GM19452 (cell line): ENCODE data around the gene EHMT1.
"Not testable (repeated sequence)": the region's sequence is repeated elsewhere in the genome, so short reads cannot be mapped to it uniquely, and the experiment has no call there.

Source experiments
- ATAC-seq: cut with Tn5 transposase; IDR thresholded peaks from one replicate; pipeline ENCODE4 v1.9.1; 2021; ENCODE audit not compliant: unreplicated experiment

The EHMT1 gene

GRCh38 chr9:137590469-137591383, 28.1 kb upstream of the EHMT1 start, which contains the start of gene ZMYND19:
Gene ZMYND19 (minus strand): TSS chr9:137590512. CDS start chr9:137590263, 249 bp downstream.
- ATAC-seq: peak; percentile 86

DNA sequence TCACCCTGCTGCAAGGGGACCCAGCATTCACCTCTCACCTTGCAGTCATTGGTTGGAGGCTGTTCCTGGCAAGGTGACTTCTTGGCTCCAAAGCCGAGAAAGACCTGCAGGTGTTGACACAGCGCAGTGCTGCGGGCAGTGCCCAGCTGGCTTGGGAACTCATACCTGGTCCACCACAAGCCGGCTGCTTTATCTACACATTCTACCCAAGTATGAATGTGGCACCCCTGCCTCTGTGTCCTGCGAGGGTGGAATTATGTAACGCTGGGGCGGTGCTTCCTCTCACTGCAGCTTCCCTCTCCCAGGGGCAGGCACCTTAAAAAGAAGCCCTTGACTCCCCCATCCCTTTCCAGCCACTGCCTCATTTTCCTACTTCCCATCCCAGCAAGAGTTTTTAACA, 26.0 kb upstream of the EHMT1 start:
- ATAC-seq: no peak

- ATAC-seq: no peak
Measured at GRCh38 chr9:137593176-137593575, 25.6 kb upstream of the EHMT1 start.

DNA sequence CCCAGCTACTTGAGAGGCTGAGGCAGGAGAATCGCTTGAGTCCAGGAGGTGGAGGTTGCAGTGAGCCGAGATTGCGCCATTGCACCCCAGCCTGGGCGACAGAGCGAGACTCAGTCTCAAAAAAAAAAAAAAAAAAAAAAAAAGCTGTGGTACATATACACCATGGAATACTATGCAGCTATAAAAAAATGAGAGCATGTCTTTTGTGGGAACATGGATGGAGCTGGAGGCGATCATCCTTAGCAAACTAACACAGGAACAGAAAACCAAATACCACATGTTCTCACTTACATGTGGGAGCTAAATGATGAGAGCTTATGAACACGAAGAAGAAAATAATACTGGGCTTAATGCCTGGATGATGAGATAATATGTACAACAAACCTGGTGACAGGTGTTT, 22.2 kb upstream of the EHMT1 start:
- ATAC-seq: not testable (repeated sequence)

DNA sequence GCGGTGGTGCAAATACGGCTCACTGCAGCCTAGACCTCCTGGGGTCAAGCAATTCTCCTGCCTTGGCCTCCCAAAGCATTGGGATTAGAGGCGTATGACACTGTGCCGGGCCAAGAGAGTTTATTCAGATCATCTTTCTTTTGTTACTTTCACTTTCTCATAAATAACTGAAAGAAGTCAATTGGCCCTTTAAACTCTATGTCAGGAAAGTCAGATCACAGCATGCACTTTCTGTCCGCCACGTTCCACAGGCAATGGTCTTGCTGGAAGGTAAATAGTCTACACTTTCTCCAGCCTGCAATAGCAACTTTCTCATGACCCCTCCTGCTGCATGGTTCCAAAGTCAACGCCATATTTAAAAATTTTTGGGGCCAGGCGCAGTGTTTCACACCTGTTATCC, 19.9 kb upstream of the EHMT1 start:
- ATAC-seq: no peak

- ATAC-seq: no peak
Measured at GRCh38 chr9:137602661-137603060, 16.1 kb upstream of the EHMT1 start.

DNA sequence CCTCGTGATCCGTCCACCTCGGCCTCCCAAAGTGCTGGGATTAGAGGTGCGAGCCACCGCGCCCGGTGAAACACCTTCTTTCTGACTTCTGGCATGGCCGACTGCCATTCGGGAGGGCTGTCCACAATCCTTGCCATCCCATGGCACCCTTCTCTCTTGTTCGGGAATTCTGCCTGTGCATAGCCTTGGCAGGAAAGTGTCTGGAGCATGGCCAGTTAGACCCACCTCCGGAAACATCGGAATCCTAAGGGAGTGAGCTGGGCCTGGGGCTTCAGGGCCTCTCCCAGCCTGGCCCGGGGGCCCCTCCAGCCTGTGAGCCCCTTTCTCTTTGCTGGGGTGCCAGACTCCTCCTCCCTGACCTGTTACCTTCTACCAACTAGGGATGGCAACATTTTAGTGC, 14.9 kb upstream of the EHMT1 start:
- no peak for ATAC-seq

- ATAC-seq: no peak
Measured at GRCh38 chr9:137604345-137605086, 14.3 kb upstream of the EHMT1 start.

- ATAC-seq: peak; percentile 63
Measured at GRCh38 chr9:137605121-137606004, 13.4 kb upstream of the EHMT1 start, which contains the start of gene ARRDC1. Gene ARRDC1 (plus strand): TSS chr9:137605686. CDS start chr9:137605718, 32 bp downstream.

- peak; percentile 21 for ATAC-seq
Measured at GRCh38 chr9:137606005-137606621, 12.7 kb upstream of the EHMT1 start.

DNA sequence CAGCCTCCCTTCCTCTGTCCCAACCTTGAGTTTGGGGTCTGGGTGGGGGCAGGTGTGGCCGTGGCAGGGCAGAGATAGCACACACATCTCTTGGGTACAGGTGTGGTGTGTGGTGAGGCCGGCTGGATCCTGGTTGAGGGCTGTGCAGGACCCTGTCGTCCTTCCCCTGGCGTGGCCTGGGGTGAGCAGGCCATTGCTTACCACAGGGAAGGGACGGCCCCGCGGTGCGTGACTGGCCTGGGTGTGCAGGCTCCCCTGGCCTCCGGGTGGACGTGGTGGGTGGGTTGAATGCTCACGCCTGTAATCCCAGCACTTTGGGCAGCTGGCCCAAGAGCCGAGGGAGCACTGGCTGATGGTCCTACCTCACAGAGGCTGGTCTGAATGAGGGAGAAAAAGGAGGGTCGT, 12.1 kb upstream of the EHMT1 start:
- ATAC-seq: no peak

DNA sequence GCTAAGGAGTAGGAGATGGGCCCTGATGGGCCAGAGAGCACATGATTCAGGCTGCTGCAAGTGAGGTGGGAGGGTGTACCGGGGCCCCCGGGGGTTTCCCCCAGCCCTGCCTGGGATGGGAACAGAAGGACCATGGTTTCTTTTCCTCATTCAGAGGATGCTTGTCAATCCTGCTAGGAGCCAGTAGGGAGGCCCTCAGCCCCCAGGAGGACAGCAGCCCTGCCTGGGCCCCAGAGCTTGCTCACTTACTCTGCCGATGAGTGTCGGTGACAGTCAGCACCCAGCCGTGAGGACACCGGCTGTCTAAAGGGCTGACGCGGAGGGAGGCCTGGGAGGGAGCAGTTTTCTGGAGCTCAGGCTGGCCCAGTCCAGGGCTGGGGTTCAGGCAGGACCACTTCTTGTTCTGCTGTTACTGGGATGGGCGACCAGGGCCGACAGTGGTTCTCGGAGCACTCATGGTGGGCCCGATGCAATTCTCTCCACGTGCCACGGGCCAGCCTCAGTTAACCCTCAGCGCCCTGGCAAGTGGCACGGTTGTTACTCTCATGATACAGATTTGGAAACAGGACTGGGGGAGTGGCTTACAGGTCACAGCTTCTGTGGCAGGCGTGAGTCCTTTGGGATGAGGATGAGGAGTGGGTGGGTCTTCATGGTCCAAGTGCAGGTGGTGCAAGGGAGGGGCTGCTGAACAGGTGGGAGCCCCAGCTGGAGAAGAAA, 11.5 kb upstream of the EHMT1 start:
- ATAC-seq: no peak

DNA sequence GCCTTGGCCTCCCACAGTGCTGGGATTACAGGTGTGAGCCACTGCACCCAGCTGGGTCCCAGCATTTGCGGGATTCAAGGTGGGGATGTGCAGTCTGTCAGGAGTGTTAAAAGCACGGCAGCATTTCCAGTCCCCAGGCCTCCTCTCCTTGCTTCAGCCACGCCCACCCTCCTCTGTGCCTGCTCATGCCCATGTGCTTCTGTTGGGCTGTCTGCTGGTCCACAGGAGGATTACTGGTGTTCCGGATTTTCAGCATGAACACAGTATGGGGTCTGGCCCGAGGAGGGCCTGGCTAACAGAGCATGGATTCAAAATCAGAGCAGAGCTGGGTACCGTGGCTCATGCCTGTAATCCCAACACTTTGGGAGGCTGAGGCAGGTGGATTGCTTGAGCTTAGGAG, 7.9 kb upstream of the EHMT1 start:
- ATAC-seq: no peak

GRCh38 chr9:137611623-137612609, 6.9 kb upstream of the EHMT1 start:
- no peak for ATAC-seq

GRCh38 chr9:137612741-137613142, 6.1 kb upstream of the EHMT1 start:
- no peak for ATAC-seq

GRCh38 chr9:137613259-137613658, 5.5 kb upstream of the EHMT1 start:
- ATAC-seq: no peak

DNA sequence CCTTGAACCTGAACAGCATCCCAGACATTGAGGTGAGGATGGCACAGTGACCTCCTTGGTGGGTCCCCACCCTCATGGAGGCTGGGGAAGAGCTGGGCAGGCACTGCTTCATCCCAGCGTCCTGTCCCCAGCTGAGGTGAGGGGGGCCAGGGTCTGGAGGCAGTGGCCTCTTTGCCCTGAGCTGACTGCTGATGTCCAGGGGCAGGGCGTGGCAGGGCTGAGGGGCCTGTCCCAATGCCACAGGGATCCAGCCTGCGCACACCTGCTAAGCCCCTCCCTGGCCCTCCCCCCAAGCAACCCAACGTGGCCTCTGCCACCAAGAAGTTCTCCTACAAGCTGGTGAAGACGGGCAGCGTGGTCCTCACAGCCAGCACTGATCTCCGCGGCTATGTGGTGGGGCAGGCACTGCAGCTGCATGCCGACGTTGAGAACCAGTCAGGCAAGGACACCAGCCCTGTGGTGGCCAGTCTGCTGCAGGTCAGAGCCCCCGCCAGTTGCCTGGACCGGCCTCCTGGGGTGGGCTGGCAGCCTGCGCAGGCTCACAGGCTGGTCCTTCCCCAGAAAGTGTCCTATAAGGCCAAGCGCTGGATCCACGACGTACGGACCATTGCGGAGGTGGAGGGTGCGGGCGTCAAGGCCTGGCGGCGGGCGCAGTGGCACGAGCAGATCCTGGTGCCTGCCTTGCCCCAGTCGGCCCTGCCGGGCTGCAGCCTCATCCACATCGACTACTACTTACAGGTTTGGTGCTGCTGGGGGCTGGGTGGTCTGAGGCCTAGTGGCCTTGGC, 4.9 kb upstream of the EHMT1 start:
- no peak for ATAC-seq
